ENCODE results near the gene SLC44A5.

SLC44A5 gene

GRCh38 chr1:75533085-75533484 is 77.8 kb downstream of the SLC44A5 start:
- DNase-seq (no peak), ATAC-seq (ENCODE audit: insufficient read depth, low read depth) (no peak)
- Histone ChIP-seq H3K36me3 (ENCODE audit: insufficient read depth, low read length) (no peaks in the 10 kb centered on the region), H4K20me1 (ENCODE audit: insufficient read depth, low read length) (no peaks in the 10 kb centered on the region), H3K9me3 (ENCODE audit: insufficient read depth, low read length, severe bottlenecking) (no peaks in the 10 kb centered on the region), H3K4me1 (ENCODE audit: insufficient read depth, low read length) (no peaks in the 10 kb centered on the region), H3K4me2 (ENCODE audit: insufficient read depth, low read length) (no peak overlapping the region), H3K27ac (ENCODE audit: low read length) (no peak overlapping the region), H2AFZ (ENCODE audit: low read depth, low read length) (no peak overlapping the region), H3K9ac (ENCODE audit: low read depth, low read length) (no peak overlapping the region), H3K79me2 (ENCODE audit: insufficient read depth, low read length) (no peaks in the 10 kb centered on the region), H3K27me3 (ENCODE audit: insufficient read depth, low read length, poor library complexity) (no peaks in the 10 kb centered on the region), H3K4me3 (ENCODE audit: low read depth in 1 of 2, low read length in 2 of 2) (no peak overlapping the region)
- TF ChIP-seq EZH2 (IDR thresholded peaks at IDR 0.05; ENCODE audit: borderline replicate concordance, low read depth, low read length, severe bottlenecking) (no peak), CTCF (IDR thresholded peaks at IDR 0.05; ENCODE audit: borderline replicate concordance, extremely low read depth, low read length, poor library complexity, severe bottlenecking) (no peak)

DNA sequence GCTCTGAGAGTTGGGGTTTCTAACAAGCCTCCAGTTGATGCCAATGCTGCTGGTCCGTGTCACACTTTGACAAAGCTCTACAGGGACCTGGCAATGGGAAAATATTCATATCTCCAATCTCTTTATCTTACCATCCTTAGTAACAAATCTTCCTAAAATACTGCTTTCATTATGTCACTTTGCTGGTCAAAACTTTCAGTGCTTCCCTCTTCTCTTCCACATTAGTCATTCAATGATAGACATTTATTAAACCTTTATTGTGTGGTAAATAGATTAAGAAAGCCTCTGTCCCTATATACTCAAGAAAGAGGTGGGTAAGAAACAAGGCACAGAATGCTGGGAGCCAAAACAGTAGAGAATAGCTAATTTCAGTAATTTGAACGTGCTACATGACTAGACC is 79.3 kb downstream of the SLC44A5 start:
- H3K4me3 ChIP-seq (ENCODE audit: low read depth in 1 of 2, low read length in 2 of 2): no peak overlapping the region
- no peaks in the 10 kb centered on the region for H4K20me1 ChIP-seq (ENCODE audit: insufficient read depth, low read length)
- no peak overlapping the region for H3K4me2 ChIP-seq (ENCODE audit: insufficient read depth, low read length)
- H3K36me3 ChIP-seq (ENCODE audit: insufficient read depth, low read length): no peaks in the 10 kb centered on the region
- no peak for TF ChIP-seq CTCF (IDR thresholded peaks at IDR 0.05; ENCODE audit: borderline replicate concordance, extremely low read depth, low read length, poor library complexity, severe bottlenecking)
- no peak for TF ChIP-seq EZH2 (IDR thresholded peaks at IDR 0.05; ENCODE audit: borderline replicate concordance, low read depth, low read length, severe bottlenecking)
- no peaks in the 10 kb centered on the region for H3K4me1 ChIP-seq (ENCODE audit: insufficient read depth, low read length)
- no peaks in the 10 kb centered on the region for H3K79me2 ChIP-seq (ENCODE audit: insufficient read depth, low read length)
- no peaks in the 10 kb centered on the region for H3K27me3 ChIP-seq (ENCODE audit: insufficient read depth, low read length, poor library complexity)
- DNase-seq (no peak), ATAC-seq (ENCODE audit: insufficient read depth, low read depth) (no peak)
- no peaks in the 10 kb centered on the region for H3K9me3 ChIP-seq (ENCODE audit: insufficient read depth, low read length, severe bottlenecking)
- no peak overlapping the region for H3K27ac ChIP-seq (ENCODE audit: low read length)
- H3K9ac ChIP-seq (ENCODE audit: low read depth, low read length): no peak overlapping the region
- H2AFZ ChIP-seq (ENCODE audit: low read depth, low read length): no peak overlapping the region

DNA sequence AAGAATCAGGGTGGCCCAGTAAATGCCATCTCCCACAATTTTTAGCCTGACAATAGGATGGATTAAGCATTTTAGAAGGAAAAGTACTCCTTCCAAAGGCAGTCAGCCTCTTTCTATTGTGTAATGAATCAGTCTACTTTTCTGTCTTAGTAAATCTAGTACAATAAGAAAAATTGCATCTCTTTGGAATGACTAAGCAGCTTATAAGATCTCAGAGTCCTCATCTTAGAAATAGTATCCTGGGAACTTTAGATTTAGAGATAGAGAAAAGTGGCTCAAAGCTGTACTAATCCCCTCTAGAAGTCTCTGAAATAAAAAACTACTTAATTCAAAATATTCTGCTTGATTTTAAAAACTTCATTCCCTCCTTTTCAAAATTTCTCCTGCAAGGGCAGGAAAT is 81.4 kb downstream of the SLC44A5 start:
- no peaks in the 10 kb centered on the region for H3K36me3 ChIP-seq (ENCODE audit: insufficient read depth, low read length)
- H3K4me3 ChIP-seq (ENCODE audit: low read depth in 1 of 2, low read length in 2 of 2): no peak overlapping the region
- no peaks in the 10 kb centered on the region for H3K9me3 ChIP-seq (ENCODE audit: insufficient read depth, low read length, severe bottlenecking)
- H3K27me3 ChIP-seq (ENCODE audit: insufficient read depth, low read length, poor library complexity): no peaks in the 10 kb centered on the region
- H3K79me2 ChIP-seq (ENCODE audit: insufficient read depth, low read length): no peaks in the 10 kb centered on the region
- no peaks in the 10 kb centered on the region for H4K20me1 ChIP-seq (ENCODE audit: insufficient read depth, low read length)
- no peak for TF ChIP-seq CTCF (IDR thresholded peaks at IDR 0.05; ENCODE audit: borderline replicate concordance, extremely low read depth, low read length, poor library complexity, severe bottlenecking)
- TF ChIP-seq EZH2 (IDR thresholded peaks at IDR 0.05; ENCODE audit: borderline replicate concordance, low read depth, low read length, severe bottlenecking): no peak
- ATAC-seq (ENCODE audit: insufficient read depth, low read depth): no peak
- no peak overlapping the region for H3K4me2 ChIP-seq (ENCODE audit: insufficient read depth, low read length)
- no peak overlapping the region for H3K9ac ChIP-seq (ENCODE audit: low read depth, low read length)
- no peak overlapping the region for H3K27ac ChIP-seq (ENCODE audit: low read length)
- DNase-seq: no peak
- no peak overlapping the region for H2AFZ ChIP-seq (ENCODE audit: low read depth, low read length)
- no peaks in the 10 kb centered on the region for H3K4me1 ChIP-seq (ENCODE audit: insufficient read depth, low read length)

GRCh38 chr1:75528001-75528400 is 82.9 kb downstream of the SLC44A5 start:
- Histone ChIP-seq H3K27ac (ENCODE audit: low read length) (no peak overlapping the region), H3K9me3 (ENCODE audit: insufficient read depth, low read length, severe bottlenecking) (no peaks in the 10 kb centered on the region), H3K9ac (ENCODE audit: low read depth, low read length) (no peak overlapping the region), H4K20me1 (ENCODE audit: insufficient read depth, low read length) (no peaks in the 10 kb centered on the region), H2AFZ (ENCODE audit: low read depth, low read length) (no peak overlapping the region), H3K4me2 (ENCODE audit: insufficient read depth, low read length) (no peak overlapping the region), H3K36me3 (ENCODE audit: insufficient read depth, low read length) (no peaks in the 10 kb centered on the region), H3K4me3 (ENCODE audit: low read depth in 1 of 2, low read length in 2 of 2) (no peak overlapping the region), H3K4me1 (ENCODE audit: insufficient read depth, low read length) (no peaks in the 10 kb centered on the region), H3K27me3 (ENCODE audit: insufficient read depth, low read length, poor library complexity) (no peaks in the 10 kb centered on the region), H3K79me2 (ENCODE audit: insufficient read depth, low read length) (no peaks in the 10 kb centered on the region)
- no peak for ATAC-seq (ENCODE audit: insufficient read depth, low read depth)
- TF ChIP-seq EZH2 (IDR thresholded peaks at IDR 0.05; ENCODE audit: borderline replicate concordance, low read depth, low read length, severe bottlenecking) (no peak), CTCF (IDR thresholded peaks at IDR 0.05; ENCODE audit: borderline replicate concordance, extremely low read depth, low read length, poor library complexity, severe bottlenecking) (no peak)
- DNase-seq: no peak
